Smooth muscle cell (in vitro differentiated cells): ENCODE measurements around the gene CD44. TPM values are rescaled to one million over a fixed set of nuclear protein-coding genes. Genes with fewer than 3 reads are reported as not detected.

Experiments
- DNase-seq: peaks from one replicate; lab custom pipeline; 2025; ENCODE audit not compliant: unreplicated experiment; lab: John Stamatoyannopoulos, UW
- H2AFZ ChIP-seq: fragments of 200-600 bp; sonication (generic); 2 replicates; pipeline ENCODE4 v1.6.0; 2016; ENCODE audit warnings: antibody characterized with exemption, low read depth, mild to moderate bottlenecking
- H3F3A ChIP-seq: fragments of 200-600 bp; sonication (generic); 2 replicates; pipeline ENCODE4 v1.6.0; 2017; ENCODE audit warnings: antibody characterized with exemption, low read depth
- H3K27ac ChIP-seq: fragments of 200-600 bp; sonication (generic); 2 replicates; pipeline ENCODE4 v1.5.1; 2016; ENCODE audit warnings: low read depth, mild to moderate bottlenecking
- H3K27me3 ChIP-seq: fragments of 200-600 bp; sonication (generic); 2 replicates; pipeline ENCODE4 v1.6.1; 2016; ENCODE audit warnings: low read depth, mild to moderate bottlenecking
- H3K36me3 ChIP-seq: fragments of 200-600 bp; sonication (generic); 2 replicates; pipeline ENCODE4 v1.5.1; 2016; ENCODE audit warnings: low read depth
- H3K4me1 ChIP-seq: fragments of 200-600 bp; sonication (generic); 2 replicates; pipeline ENCODE4 v1.5.1; 2016; ENCODE audit warnings: low read depth
- H3K4me2 ChIP-seq: fragments of 200-600 bp; sonication (generic); 2 replicates; pipeline ENCODE4 v1.6.0; 2016; ENCODE audit warnings: mild to moderate bottlenecking
- H3K4me3 ChIP-seq: fragments of 200-600 bp; sonication (generic); 2 replicates; pipeline ENCODE4 v1.5.1; 2016; ENCODE audit warnings: mild to moderate bottlenecking
- H3K79me2 ChIP-seq: fragments of 200-600 bp; sonication (generic); 2 replicates; pipeline ENCODE4 v1.6.0; 2016; ENCODE audit warnings: low read depth, mild to moderate bottlenecking
- H3K9ac ChIP-seq: fragments of 200-600 bp; sonication (generic); 2 replicates; pipeline ENCODE4 v1.6.0; 2016; ENCODE audit warnings: low read depth
- H3K9me3 ChIP-seq: fragments of 200-600 bp; sonication (generic); replicated peaks from 2 replicates; pipeline ENCODE4 v1.5.1; 2016; ENCODE audit warnings: low read depth
- H4K20me1 ChIP-seq: fragments of 200-600 bp; sonication (generic); 2 replicates; pipeline ENCODE4 v1.6.0; 2016; ENCODE audit warnings: low read depth
- CTCF ChIP-seq: fragments of 200-600 bp; sonication (generic); IDR thresholded peaks from 2 replicates; pipeline ENCODE4 v1.5.1; 2017; ENCODE audit warnings: borderline replicate concordance, mild to moderate bottlenecking, antibody characterized with exemption; ENCODE audit not compliant: insufficient read depth, poor library complexity, severe bottlenecking
- WGBS: methylation state at CpG from one replicate; pipeline ENCODE4 v1.1.7; 2016; ENCODE audit warnings: low lambda C conversion rate; 5-methylcytosine and 5-hydroxymethylcytosine counted together
- polyA plus RNA-seq: library from polyadenylated mRNA; unstranded; fragments of >200 nt; fragmentation: Nextera tagmentation; extraction: Ambion mirVana; gene quantifications from 2 replicates; pipeline ENCODE4 v1.2.1, GENCODE V29; 2016
- total RNA-seq: library from RNA; depleted of rRNA; stranded (reverse); fragments of >200 nt; gene quantifications from 2 replicates; pipeline ENCODE4 v1.2.3, GENCODE V29; 2014

The CD44 gene
- total and polyA plus RNA-seq, 2 experiments from 2014 or later: 116 to 248 TPM

GRCh38 chr11:35138606-35138942 lies 397 bp upstream of the CD44 start:
- H3F3A ChIP-seq: no peaks in the 10 kb centered on the region
- no peaks in the 10 kb centered on the region for H3K36me3 ChIP-seq
- H3K9ac ChIP-seq: peak overlapping the region; percentile 66
- H4K20me1 ChIP-seq: no peaks in the 10 kb centered on the region
- 13% methylated on average over 16 of the region's 16 CpGs for WGBS
- H3K9me3 ChIP-seq: no peaks in the 10 kb centered on the region
- peaks cover 7% of the 10 kb centered on the region for H3K4me1 ChIP-seq
- TF ChIP-seq CTCF: no peak
- peak overlapping the region; percentile 94 for H3K4me2 ChIP-seq
- DNase-seq: no peak
- peak overlapping the region; percentile 92 for H2AFZ ChIP-seq
- H3K4me3 ChIP-seq: peak overlapping the region; percentile 85
- no peaks in the 10 kb centered on the region for H3K27me3 ChIP-seq
- H3K79me2 ChIP-seq: peaks cover 31% of the 10 kb centered on the region
- no peak overlapping the region for H3K27ac ChIP-seq

GRCh38 chr11:35139722-35140282 lies 831 bp downstream of the CD44 start:
- Histone ChIP-seq H3F3A (no peaks in the 10 kb centered on the region), H4K20me1 (no peaks in the 10 kb centered on the region), H3K27ac (peak overlapping the region; percentile 13), H3K4me1 (peaks cover 14% of the 10 kb centered on the region), H2AFZ (peak overlapping the region; percentile 92), H3K9ac (peak overlapping the region; percentile 66), H3K9me3 (no peaks in the 10 kb centered on the region), H3K4me3 (peak overlapping the region; percentile 85), H3K27me3 (no peaks in the 10 kb centered on the region), H3K36me3 (no peaks in the 10 kb centered on the region), H3K79me2 (peaks cover 31% of the 10 kb centered on the region), H3K4me2 (peak overlapping the region; percentile 94)
- no peak for TF ChIP-seq CTCF
- WGBS: 30% methylated on average over 8 of the region's 8 CpGs
- DNase-seq: no peak

- H3F3A ChIP-seq: no peaks in the 10 kb centered on the region
- H3K36me3 ChIP-seq: no peaks in the 10 kb centered on the region
- peaks cover under 1% of the 10 kb centered on the region for H4K20me1 ChIP-seq
- no peak for TF ChIP-seq CTCF
- H3K27me3 ChIP-seq: no peaks in the 10 kb centered on the region
- peaks cover 14% of the 10 kb centered on the region for H3K4me1 ChIP-seq
- H3K9me3 ChIP-seq: no peaks in the 10 kb centered on the region
- no peak overlapping the region for H2AFZ ChIP-seq
- DNase-seq: no peak
- peak overlapping the region; percentile 94 for H3K4me2 ChIP-seq
- peaks cover 31% of the 10 kb centered on the region for H3K79me2 ChIP-seq
- H3K27ac ChIP-seq: no peak overlapping the region
- H3K9ac ChIP-seq: no peak overlapping the region
- peak overlapping the region; percentile 85 for H3K4me3 ChIP-seq
- WGBS: 46% methylated on average over 2 of the region's 2 CpGs
These were observed 2.1 kb downstream of the CD44 start for GRCh38 chr11:35141071-35141470.

- Histone ChIP-seq H3F3A (no peaks in the 10 kb centered on the region), H3K36me3 (no peaks in the 10 kb centered on the region), H3K4me3 (peak overlapping the region; percentile 85), H3K4me2 (peak overlapping the region; percentile 94), H3K79me2 (peaks cover 34% of the 10 kb centered on the region), H2AFZ (no peak overlapping the region), H3K27ac (no peak overlapping the region), H3K9ac (no peak overlapping the region), H3K27me3 (no peaks in the 10 kb centered on the region), H4K20me1 (peaks cover 5% of the 10 kb centered on the region), H3K9me3 (no peaks in the 10 kb centered on the region), H3K4me1 (peaks cover 14% of the 10 kb centered on the region)
- no peak for DNase-seq
- WGBS: 88% methylated on average over 9 of the region's 9 CpGs
- TF ChIP-seq CTCF: no peak
These were observed 2.6 kb downstream of the CD44 start for GRCh38 chr11:35141571-35141971.
